Progenitor cell of endocrine pancreas (in vitro differentiated cells): ENCODE results near the gene SKOR1. TPM values are rescaled to one million over a fixed set of nuclear protein-coding genes. Genes with fewer than 3 reads are reported as not detected.

Experiments
- DNase-seq: peaks from one replicate; pipeline ENCODE4 v3.0.0; 2021; ENCODE audit warnings: low spot score; ENCODE audit not compliant: unreplicated experiment
- H3K27ac Mint-ChIP-seq: 2 replicates; pipeline ENCODE4 v1.8.0; 2021; ENCODE audit warnings: mild to moderate bottlenecking, moderate library complexity, mixed read lengths
- H3K27me3 Mint-ChIP-seq: 2 replicates; pipeline ENCODE4 v1.8.0; 2021; ENCODE audit warnings: mixed read lengths
- H3K36me3 Mint-ChIP-seq: 2 replicates; pipeline ENCODE4 v1.8.0; 2022; ENCODE audit warnings: mixed read lengths; ENCODE audit not compliant: insufficient read depth
- H3K4me1 Mint-ChIP-seq: 2 replicates; pipeline ENCODE4 v1.8.0; 2021; ENCODE audit warnings: low read depth, mixed read lengths
- H3K4me3 Mint-ChIP-seq: 2 replicates; pipeline ENCODE4 v1.8.0; 2021; ENCODE audit warnings: low read depth, mild to moderate bottlenecking, moderate library complexity, mixed read lengths
- H3K9me3 Mint-ChIP-seq: 2 replicates; pipeline ENCODE4 v1.8.0; 2021; ENCODE audit warnings: low read depth, mixed read lengths
- CTCF ChIP-seq: fragments of 200-600 bp; sonication (generic); IDR thresholded peaks from one replicate; pipeline ENCODE4 v1.5.0; 2021; ENCODE audit warnings: antibody characterized with exemption, mild to moderate bottlenecking; ENCODE audit not compliant: unreplicated experiment
- total RNA-seq: library from RNA; stranded (reverse); gene quantifications from 2 replicates; pipeline ENCODE4 v1.2.1, GENCODE V29; 2021

Gene SKOR1
- total RNA-seq, 1 donor from 2014 or later = 0.60 TPM

- H3K4me1 Mint-ChIP-seq = peaks cover 2% of the 10 kb centered on the region
- H3K27me3 Mint-ChIP-seq = peaks cover 10% of the 10 kb centered on the region
- H3K4me3 Mint-ChIP-seq = no peak overlapping the region
- H3K36me3 Mint-ChIP-seq = peaks cover 3% of the 10 kb centered on the region
- H3K9me3 Mint-ChIP-seq = no peaks in the 10 kb centered on the region
- no peak overlapping the region for H3K27ac Mint-ChIP-seq
- no peak for TF ChIP-seq CTCF
- DNase-seq = no peak
These were observed 40.5 kb downstream of the SKOR1 start for GRCh38 chr15:67865766-67866165.

GRCh38 chr15:67869701-67870100 lies 44.4 kb downstream of the SKOR1 start:
- H3K9me3 Mint-ChIP-seq = peaks cover 12% of the 10 kb centered on the region
- TF ChIP-seq CTCF = no peak
- H3K4me1 Mint-ChIP-seq = no peaks in the 10 kb centered on the region
- H3K27me3 Mint-ChIP-seq = no peaks in the 10 kb centered on the region
- no peak overlapping the region for H3K27ac Mint-ChIP-seq
- DNase-seq = no peak
- H3K4me3 Mint-ChIP-seq = no peak overlapping the region
- H3K36me3 Mint-ChIP-seq = peaks cover 3% of the 10 kb centered on the region

GRCh38 chr15:67870868-67871408 lies 45.6 kb downstream of the SKOR1 start:
- no peak for TF ChIP-seq CTCF
- Mint-ChIP-seq H3K9me3 (peaks cover 12% of the 10 kb centered on the region), H3K4me3 (no peak overlapping the region), H3K27me3 (no peaks in the 10 kb centered on the region), H3K27ac (no peak overlapping the region), H3K36me3 (peaks cover 3% of the 10 kb centered on the region), H3K4me1 (no peaks in the 10 kb centered on the region)
- DNase-seq = no peak

- Mint-ChIP-seq H3K36me3 (peaks cover 3% of the 10 kb centered on the region), H3K27me3 (no peaks in the 10 kb centered on the region), H3K27ac (no peak overlapping the region), H3K9me3 (peaks cover 12% of the 10 kb centered on the region), H3K4me1 (no peaks in the 10 kb centered on the region), H3K4me3 (no peak overlapping the region)
- no peak for DNase-seq
- TF ChIP-seq CTCF = no peak
These were observed 48.5 kb downstream of the SKOR1 start for GRCh38 chr15:67873777-67874176.

GRCh38 chr15:67878712-67879206 lies 53.5 kb downstream of the SKOR1 start:
- Mint-ChIP-seq H3K27me3 (peaks cover 3% of the 10 kb centered on the region), H3K27ac (no peak overlapping the region), H3K4me1 (no peaks in the 10 kb centered on the region), H3K9me3 (peaks cover 6% of the 10 kb centered on the region), H3K36me3 (no peaks in the 10 kb centered on the region), H3K4me3 (no peak overlapping the region)
- DNase-seq = no peak
- no peak for TF ChIP-seq CTCF
